ENCODE measurements around the gene ATP6V0B. TPM values are rescaled to one million over a fixed set of nuclear protein-coding genes. Genes with fewer than 3 reads are reported as not detected.

The ATP6V0B gene
- total and polyA plus RNA-seq, 9 of the 15 experiments (the other 6 are each of a cell fraction or from before 2014, with no cell fraction given), result 137 to 328 (median 220) TPM

- TF ChIP-seq MITF (IDR thresholded peaks at IDR 0.05), result no peak
- TF ChIP-seq SMARCA4 (IDR thresholded peaks at IDR 0.05), result peak; percentile 40; the same call in 1 of the 2 replicates
- TF ChIP-seq OTX1 (CRISPR knock-in tag; IDR thresholded peaks at IDR 0.05), result no peak
- no peak for TF ChIP-seq FOSL1 (tag; conservative IDR thresholded peaks at IDR 0.05)
- 0 out of 4 replicates have a peak, but pooled peaks of 1 of the 2 experiments have one; percentile 35 for TF ChIP-seq MNT (conservative IDR thresholded peaks at IDR 0.05)
- no peak for TF ChIP-seq TGIF2 (CRISPR knock-in tag; IDR thresholded peaks at IDR 0.05)
- no peak for TF ChIP-seq MCM3 (IDR thresholded peaks at IDR 0.05)
- TF ChIP-seq HCFC1 (IDR thresholded peaks at IDR 0.05; ENCODE audit: low read depth, low read length), result no peak
- no peak for TF ChIP-seq SNIP1 (IDR thresholded peaks at IDR 0.05; ENCODE audit: low read depth)
- TF ChIP-seq KLF16 (IDR thresholded peaks at IDR 0.05), result peak; percentile 42; the same call in 1 of the 2 replicates
- no peak for TF ChIP-seq ZNF347 (CRISPR knock-in tag; IDR thresholded peaks at IDR 0.05; ENCODE audit: low read depth)
- TF ChIP-seq ZC3H11A (IDR thresholded peaks at IDR 0.05; ENCODE audit: low read depth, low read length), result no peak
- no peak for TF ChIP-seq BHLHE40 (IDR thresholded peaks at IDR 0.05; ENCODE audit: low read length)
- 0 out of 2 replicates have a peak, but pooled peaks have one; percentile 29 for TF ChIP-seq KAT7 (CRISPR knock-in tag; IDR thresholded peaks at IDR 0.05; ENCODE audit: borderline replicate concordance)
- TF ChIP-seq TEAD4 (IDR thresholded peaks at IDR 0.05; ENCODE audit: low read length), result peak; percentile 77
- no peak for TF ChIP-seq TEAD4 (CRISPR knock-in tag; IDR thresholded peaks at IDR 0.05; ENCODE audit: borderline replicate concordance)
- no peak for TF ChIP-seq PCBP2 (IDR thresholded peaks at IDR 0.05; ENCODE audit: low read depth, low read length, poor library complexity, severe bottlenecking)
- TF ChIP-seq UBTF (IDR thresholded peaks at IDR 0.05; ENCODE audit: borderline replicate concordance in 1 of 2, low read depth in 2 of 2, low read length in 2 of 2), result 0 out of 4 replicates have a peak, but pooled peaks of 1 of the 2 experiments have one; percentile 78
- TF ChIP-seq ZC3H4 (CRISPR knock-in tag; IDR thresholded peaks at IDR 0.05; ENCODE audit: borderline replicate concordance), result no peak
- TF ChIP-seq ZNF133 (CRISPR knock-in tag; IDR thresholded peaks at IDR 0.05), result no peak
- TF ChIP-seq ILK (tag; IDR thresholded peaks at IDR 0.05; ENCODE audit: borderline replicate concordance, low read depth), result no peak
- no peak for TF ChIP-seq HDAC8 (tag; IDR thresholded peaks at IDR 0.05)
- peak; percentile 83 for TF ChIP-seq ARID1B (IDR thresholded peaks at IDR 0.05)
Observed at GRCh38 chr1:43958351-43959255, 16.2 kb upstream of the ATP6V0B start (continued).

Data from K562 (cell line).